ENCODE data around the gene OR52E4.

OR52E4 gene

DNA sequence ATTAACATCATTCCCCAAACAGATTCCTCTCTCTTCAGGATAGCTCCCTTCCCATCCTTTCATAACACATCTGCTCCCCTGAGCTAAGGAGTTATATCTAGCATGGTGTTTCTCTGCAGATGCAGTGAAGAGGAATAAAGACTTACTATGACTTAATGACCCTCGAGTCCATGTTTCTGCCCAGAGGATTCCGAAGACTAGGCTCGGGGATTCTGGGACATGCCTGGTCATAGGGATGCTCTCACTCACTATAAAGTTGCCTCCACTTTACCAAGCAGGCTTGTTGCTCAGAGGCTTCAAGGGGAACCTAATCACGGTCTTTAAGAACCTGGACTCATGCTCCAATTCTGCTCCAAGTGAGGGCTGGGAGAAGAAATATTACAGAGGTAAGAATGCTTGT, at the start of gene OR52E4:
Gene OR52E4 (plus strand): TSS at position 301 of the 400 bp plus-strand sequence. CDS start 3,664 bp downstream, outside the sequence.
- Histone ChIP-seq H3K27ac (ENCODE audit: low read length) (no peak within 1 kb of the TSS), H3K4me1 (ENCODE audit: control insufficient read depth, insufficient read depth, low read length) (no peaks in the 10 kb centered on the region), H3K9me3 (ENCODE audit: control insufficient read depth in 2 of 2, low read length in 2 of 2) (no peaks in the 10 kb centered on the region), H3K9ac (ENCODE audit: low read length in 2 of 2) (no peak within 1 kb of the TSS), H3K27me3 (ENCODE audit: control insufficient read depth in 1 of 2, insufficient read depth in 2 of 2, low read length in 2 of 2) (no peaks in the 10 kb centered on the region), H3K4me3 (ENCODE audit: low read length in 2 of 2) (no peak within 1 kb of the TSS), H3K36me3 (ENCODE audit: control insufficient read depth in 2 of 2, insufficient read depth in 2 of 2, low read length in 2 of 2) (no peaks in the 10 kb centered on the region)

DNA sequence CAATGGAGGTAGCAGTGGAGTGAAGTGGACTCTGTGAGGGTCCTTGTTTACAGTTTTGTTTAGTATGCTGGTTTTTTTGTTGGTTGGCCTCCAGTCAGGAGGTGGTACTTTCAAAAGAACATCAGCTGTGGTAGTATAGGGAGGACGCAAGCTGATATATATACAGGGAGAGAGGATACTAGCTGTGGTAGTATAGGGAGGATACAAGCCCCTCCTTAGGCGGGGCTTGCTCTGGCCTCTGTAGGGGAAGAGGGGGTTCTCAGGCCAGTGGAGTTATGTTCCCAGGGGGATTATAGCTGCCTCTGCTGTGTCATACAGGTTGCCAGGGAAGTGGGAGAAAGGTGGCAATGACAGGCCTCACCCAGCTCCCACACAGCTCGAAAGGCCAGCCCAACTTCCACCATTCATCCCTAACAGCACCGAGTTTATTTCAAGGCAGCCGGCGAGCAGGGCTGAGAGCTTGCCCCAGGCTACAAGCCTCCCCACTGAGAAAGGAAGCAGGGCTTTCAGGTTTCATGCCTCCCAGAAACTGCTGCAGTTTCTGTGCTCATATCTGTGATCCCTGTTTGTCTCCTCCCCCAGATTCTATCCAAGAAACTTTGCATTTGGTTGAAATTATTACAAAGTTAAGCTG, 49.1 kb upstream of the OR52E4 start:
- Histone ChIP-seq H3K27ac (ENCODE audit: low read length) (no peak overlapping the region), H3K4me3 (ENCODE audit: low read length in 2 of 2) (no peak overlapping the region), H3K27me3 (ENCODE audit: control insufficient read depth in 1 of 2, insufficient read depth in 2 of 2, low read length in 2 of 2) (no peaks in the 10 kb centered on the region), H3K36me3 (ENCODE audit: control insufficient read depth in 2 of 2, insufficient read depth in 2 of 2, low read length in 2 of 2) (no peaks in the 10 kb centered on the region), H3K9ac (ENCODE audit: low read length in 2 of 2) (no peak overlapping the region), H3K9me3 (ENCODE audit: control insufficient read depth in 2 of 2, low read length in 2 of 2) (peaks cover 0 to 2% of the 10 kb centered on the region in 2 donors), H3K4me1 (ENCODE audit: control insufficient read depth, insufficient read depth, low read length) (no peaks in the 10 kb centered on the region)

DNA sequence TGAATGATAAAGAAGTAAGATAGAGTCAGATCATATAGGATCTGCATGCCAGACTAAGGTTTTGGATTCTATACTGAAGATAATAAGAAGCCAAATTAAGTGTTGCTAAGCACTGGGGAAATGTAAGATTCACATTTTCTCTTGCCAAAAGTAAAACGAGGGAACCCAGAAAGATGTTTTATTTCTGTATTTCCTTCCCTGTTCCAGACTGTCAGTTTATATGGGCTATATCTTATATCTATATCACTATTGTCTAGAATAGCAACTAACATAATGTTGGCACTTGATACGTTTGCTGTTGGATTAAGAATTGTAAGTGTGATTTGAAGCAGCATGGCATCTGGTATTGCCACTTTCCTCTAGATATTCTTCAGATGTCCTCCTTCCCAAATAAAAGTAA, 47.0 kb upstream of the OR52E4 start:
- no peaks in the 10 kb centered on the region for H3K4me1 ChIP-seq (ENCODE audit: control insufficient read depth, insufficient read depth, low read length)
- no peak overlapping the region for H3K4me3 ChIP-seq (ENCODE audit: low read length in 2 of 2)
- no peaks in the 10 kb centered on the region for H3K36me3 ChIP-seq (ENCODE audit: control insufficient read depth in 2 of 2, insufficient read depth in 2 of 2, low read length in 2 of 2)
- no peaks in the 10 kb centered on the region for H3K27me3 ChIP-seq (ENCODE audit: control insufficient read depth in 1 of 2, insufficient read depth in 2 of 2, low read length in 2 of 2)
- H3K9me3 ChIP-seq (ENCODE audit: control insufficient read depth in 2 of 2, low read length in 2 of 2): peaks cover 0 to 2% of the 10 kb centered on the region in 2 donors
- no peak overlapping the region for H3K9ac ChIP-seq (ENCODE audit: low read length in 2 of 2)
- H3K27ac ChIP-seq (ENCODE audit: low read length): no peak overlapping the region

DNA sequence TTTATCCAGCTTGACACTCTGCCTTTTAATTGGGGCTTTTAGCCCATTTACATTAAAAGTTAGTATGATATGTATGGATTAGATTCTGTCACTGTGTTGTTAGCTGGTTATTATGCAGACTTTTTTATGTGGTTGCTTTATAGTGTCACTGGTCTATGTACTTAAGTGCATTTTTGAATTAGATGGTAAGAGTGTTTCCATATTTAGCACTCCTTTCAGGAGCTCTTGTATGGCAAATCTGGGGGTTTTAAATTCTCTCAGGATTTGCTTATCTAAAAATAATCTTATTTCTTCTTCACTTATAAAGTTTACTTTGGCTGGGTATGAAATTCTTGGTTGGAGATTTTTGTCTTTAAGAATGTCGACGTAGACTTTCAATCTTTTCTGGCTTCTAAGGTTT, 42.7 kb upstream of the OR52E4 start:
- no peak overlapping the region for H3K9ac ChIP-seq (ENCODE audit: low read length in 2 of 2)
- H3K9me3 ChIP-seq (ENCODE audit: control insufficient read depth in 2 of 2, low read length in 2 of 2): no peaks in the 10 kb centered on the region
- H3K4me1 ChIP-seq (ENCODE audit: control insufficient read depth, insufficient read depth, low read length): no peaks in the 10 kb centered on the region
- H3K27me3 ChIP-seq (ENCODE audit: control insufficient read depth in 1 of 2, insufficient read depth in 2 of 2, low read length in 2 of 2): no peaks in the 10 kb centered on the region
- H3K27ac ChIP-seq (ENCODE audit: low read length): no peak overlapping the region
- H3K4me3 ChIP-seq (ENCODE audit: low read length in 2 of 2): no peak overlapping the region
- H3K36me3 ChIP-seq (ENCODE audit: control insufficient read depth in 2 of 2, insufficient read depth in 2 of 2, low read length in 2 of 2): no peaks in the 10 kb centered on the region

DNA sequence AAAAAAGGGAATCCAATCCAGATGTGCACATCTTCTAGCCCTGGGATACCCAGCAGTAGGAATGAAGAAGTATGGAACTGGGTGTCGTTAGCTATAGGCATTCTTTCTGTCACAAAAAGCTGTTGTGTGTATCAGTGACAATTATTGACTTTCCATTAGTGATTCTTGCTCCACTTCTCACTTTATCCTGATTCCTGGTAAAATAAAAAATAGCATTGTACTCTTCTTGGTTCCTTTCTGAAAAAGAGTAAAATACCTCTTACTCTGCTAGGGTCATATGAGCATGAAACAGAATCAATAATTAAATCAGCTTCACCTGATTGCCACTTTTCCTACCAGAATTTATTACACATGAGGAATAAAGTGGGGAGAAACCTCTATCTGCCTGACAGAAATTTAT, 38.6 kb upstream of the OR52E4 start, which contains the start of gene OR52E6:
Gene OR52E6 (minus strand): TSS at position 101 of the 400 bp plus-strand sequence. CDS start 0 bp downstream, at position 101.
- H3K27ac ChIP-seq (ENCODE audit: low read length): no peak within 1 kb of the TSS
- H3K9ac ChIP-seq (ENCODE audit: low read length in 2 of 2): no peak within 1 kb of the TSS
- no peaks in the 10 kb centered on the region for H3K27me3 ChIP-seq (ENCODE audit: control insufficient read depth in 1 of 2, insufficient read depth in 2 of 2, low read length in 2 of 2)
- no peak within 1 kb of the TSS for H3K4me3 ChIP-seq (ENCODE audit: low read length in 2 of 2)
- H3K4me1 ChIP-seq (ENCODE audit: control insufficient read depth, insufficient read depth, low read length): no peaks in the 10 kb centered on the region
- no peaks in the 10 kb centered on the region for H3K36me3 ChIP-seq (ENCODE audit: control insufficient read depth in 2 of 2, insufficient read depth in 2 of 2, low read length in 2 of 2)
- H3K9me3 ChIP-seq (ENCODE audit: control insufficient read depth in 2 of 2, low read length in 2 of 2): no peaks in the 10 kb centered on the region

- Histone ChIP-seq H3K4me3 (ENCODE audit: low read length in 2 of 2) (no peak overlapping the region), H3K9me3 (ENCODE audit: control insufficient read depth in 2 of 2, low read length in 2 of 2) (no peaks in the 10 kb centered on the region), H3K27ac (ENCODE audit: low read length) (no peak overlapping the region), H3K36me3 (ENCODE audit: control insufficient read depth in 2 of 2, insufficient read depth in 2 of 2, low read length in 2 of 2) (no peaks in the 10 kb centered on the region), H3K27me3 (ENCODE audit: control insufficient read depth in 1 of 2, insufficient read depth in 2 of 2, low read length in 2 of 2) (no peaks in the 10 kb centered on the region), H3K4me1 (ENCODE audit: control insufficient read depth, insufficient read depth, low read length) (no peaks in the 10 kb centered on the region), H3K9ac (ENCODE audit: low read length in 2 of 2) (no peak overlapping the region)
These were observed 33.7 kb upstream of the OR52E4 start for GRCh38 chr11:5846701-5847100.

GRCh38 chr11:5847711-5848110, 32.7 kb upstream of the OR52E4 start:
- no peaks in the 10 kb centered on the region for H3K4me1 ChIP-seq (ENCODE audit: control insufficient read depth, insufficient read depth, low read length)

GRCh38 chr11:5851002-5851401, 29.4 kb upstream of the OR52E4 start:
- Histone ChIP-seq H3K9me3 (ENCODE audit: control insufficient read depth in 2 of 2, low read length in 2 of 2) (no peaks in the 10 kb centered on the region), H3K4me3 (ENCODE audit: low read length in 2 of 2) (no peak overlapping the region), H3K36me3 (ENCODE audit: control insufficient read depth in 2 of 2, insufficient read depth in 2 of 2, low read length in 2 of 2) (no peaks in the 10 kb centered on the region), H3K27ac (ENCODE audit: low read length) (no peak overlapping the region), H3K27me3 (ENCODE audit: control insufficient read depth in 1 of 2, insufficient read depth in 2 of 2, low read length in 2 of 2) (no peaks in the 10 kb centered on the region), H3K4me1 (ENCODE audit: control insufficient read depth, insufficient read depth, low read length) (no peaks in the 10 kb centered on the region), H3K9ac (ENCODE audit: low read length in 2 of 2) (no peak overlapping the region)

More at GRCh38 chr11:5847711-5848110, 32.7 kb upstream of the OR52E4 start:
- no peak overlapping the region for H3K9ac ChIP-seq (ENCODE audit: low read length in 2 of 2)
- no peaks in the 10 kb centered on the region for H3K27me3 ChIP-seq (ENCODE audit: control insufficient read depth in 1 of 2, insufficient read depth in 2 of 2, low read length in 2 of 2)
- H3K27ac ChIP-seq (ENCODE audit: low read length): no peak overlapping the region
- H3K9me3 ChIP-seq (ENCODE audit: control insufficient read depth in 2 of 2, low read length in 2 of 2): no peaks in the 10 kb centered on the region
- no peaks in the 10 kb centered on the region for H3K36me3 ChIP-seq (ENCODE audit: control insufficient read depth in 2 of 2, insufficient read depth in 2 of 2, low read length in 2 of 2)
- H3K4me3 ChIP-seq (ENCODE audit: low read length in 2 of 2): no peak overlapping the region

GRCh38 chr11:5857590-5857989, 22.8 kb upstream of the OR52E4 start, which contains the start of gene OR52E8:
Gene OR52E8, minus strand, starts transcription at chr11:5857690. Its CDS starts 0 bp downstream, at chr11:5857690.
- Histone ChIP-seq H3K4me3 (ENCODE audit: low read length in 2 of 2) (no peak within 1 kb of the TSS), H3K4me1 (ENCODE audit: control insufficient read depth, insufficient read depth, low read length) (no peaks in the 10 kb centered on the region), H3K36me3 (ENCODE audit: control insufficient read depth in 2 of 2, insufficient read depth in 2 of 2, low read length in 2 of 2) (no peaks in the 10 kb centered on the region), H3K27ac (ENCODE audit: low read length) (no peak within 1 kb of the TSS), H3K27me3 (ENCODE audit: control insufficient read depth in 1 of 2, insufficient read depth in 2 of 2, low read length in 2 of 2) (no peaks in the 10 kb centered on the region), H3K9ac (ENCODE audit: low read length in 2 of 2) (no peak within 1 kb of the TSS), H3K9me3 (ENCODE audit: control insufficient read depth in 2 of 2, low read length in 2 of 2) (no peaks in the 10 kb centered on the region)

DNA sequence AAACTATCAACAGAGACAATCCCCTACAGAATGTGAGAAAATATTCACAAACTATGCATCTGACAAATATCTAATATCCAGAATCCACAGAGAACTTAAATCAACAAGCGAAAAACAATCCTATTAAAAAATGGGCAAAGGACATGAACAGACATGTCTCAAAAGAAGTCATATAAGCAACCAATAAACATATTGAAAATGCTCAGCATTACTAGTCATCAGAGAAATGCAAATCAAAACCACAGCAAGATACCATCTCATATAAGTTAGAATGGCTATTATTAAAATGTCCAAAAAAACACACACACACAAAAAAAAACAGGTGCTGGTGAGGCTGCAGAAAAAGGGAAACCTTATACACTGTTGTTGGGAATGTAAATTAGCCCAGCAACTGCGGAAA, 14.6 kb upstream of the OR52E4 start:
- Histone ChIP-seq H3K4me3 (ENCODE audit: low read length in 2 of 2) (no peak overlapping the region), H3K9me3 (ENCODE audit: control insufficient read depth in 2 of 2, low read length in 2 of 2) (peaks cover 0 to 3% of the 10 kb centered on the region in 2 donors), H3K9ac (ENCODE audit: low read length in 2 of 2) (no peak overlapping the region), H3K4me1 (ENCODE audit: control insufficient read depth, insufficient read depth, low read length) (no peaks in the 10 kb centered on the region), H3K36me3 (ENCODE audit: control insufficient read depth in 2 of 2, insufficient read depth in 2 of 2, low read length in 2 of 2) (no peaks in the 10 kb centered on the region), H3K27ac (ENCODE audit: low read length) (no peak overlapping the region), H3K27me3 (ENCODE audit: control insufficient read depth in 1 of 2, insufficient read depth in 2 of 2, low read length in 2 of 2) (no peaks in the 10 kb centered on the region)

DNA sequence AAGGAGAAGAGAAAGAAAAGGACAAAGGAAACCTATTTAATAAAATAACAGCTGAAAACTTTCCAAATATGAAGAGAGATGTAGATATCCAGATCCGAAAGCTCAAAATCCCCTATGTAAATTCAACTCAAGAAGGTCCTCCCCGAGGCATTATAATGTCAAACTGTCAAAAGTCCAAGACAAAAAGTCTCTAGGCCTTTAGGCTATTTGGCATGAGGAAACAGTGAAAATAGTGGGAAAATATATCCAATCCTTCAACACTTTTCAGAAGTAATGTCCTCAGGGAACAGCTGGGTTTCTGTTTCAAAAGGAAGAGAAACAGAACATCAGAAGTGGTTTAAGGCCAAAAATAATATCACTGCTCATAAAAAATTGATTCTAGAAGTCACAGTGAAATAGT, 1.9 kb upstream of the OR52E4 start:
- Histone ChIP-seq H3K36me3 (ENCODE audit: control insufficient read depth in 2 of 2, insufficient read depth in 2 of 2, low read length in 2 of 2) (no peaks in the 10 kb centered on the region), H3K4me3 (ENCODE audit: low read length in 2 of 2) (no peak overlapping the region), H3K4me1 (ENCODE audit: control insufficient read depth, insufficient read depth, low read length) (no peaks in the 10 kb centered on the region)

More for the DNA sequence above, 1.9 kb upstream of the OR52E4 start:
- Histone ChIP-seq H3K27me3 (ENCODE audit: control insufficient read depth in 1 of 2, insufficient read depth in 2 of 2, low read length in 2 of 2) (no peaks in the 10 kb centered on the region), H3K27ac (ENCODE audit: low read length) (no peak overlapping the region), H3K9me3 (ENCODE audit: control insufficient read depth in 2 of 2, low read length in 2 of 2) (no peaks in the 10 kb centered on the region), H3K9ac (ENCODE audit: low read length in 2 of 2) (no peak overlapping the region)
